PC-9 (cell line): ENCODE results near the gene TRAPPC13. TPM values are rescaled to one million over a fixed set of nuclear protein-coding genes. Genes with fewer than 3 reads are reported as not detected.

Experiments
- BruUV-seq: library from RNA; stranded (reverse); fragments of 400-500 nt; replicated peaks from 2 replicates; lab custom pipeline; 2021; lab: Mats Ljungman, UMichigan
- CTCF ChIA-PET: fragments of 300-600 bp; sonication (Branson Sonifier 250); formaldehyde crosslinking; loops from one replicate; lab custom pipeline; 2022; ENCODE audit warnings: antibody characterized with exemption; lab: Charles Lee
- POLR2A ChIA-PET: fragments of 300-600 bp; sonication (Branson Sonifier 250); formaldehyde crosslinking; loops from one replicate; lab custom pipeline; 2022; ENCODE audit warnings: antibody characterized with exemption; ENCODE audit not compliant: unreplicated experiment; lab: Charles Lee
- DNase-seq, 2 experiments: peaks; one replicate each; pipeline versions ENCODE4 v3.0.0 to v3.0.0-alpha.2; 2015 to 2022; ENCODE audit warnings: mixed read lengths in 1 of 2
- H2AFZ ChIP-seq: fragments of 200-600 bp; sonication (generic); 2 replicates; pipeline ENCODE4 v1.8.1; 2017; ENCODE audit warnings: antibody characterized with exemption
- H3F3A ChIP-seq: fragments of 200-600 bp; sonication (generic); 2 replicates; pipeline ENCODE4 v1.8.1; 2017; ENCODE audit warnings: antibody characterized with exemption, mild to moderate bottlenecking, low read depth; ENCODE audit not compliant: insufficient read depth
- H3K27ac ChIP-seq: fragments of 200-600 bp; sonication (generic); 2 replicates; pipeline ENCODE4 v1.6.1; 2016; ENCODE audit warnings: mixed run types
- H3K27me3 ChIP-seq: fragments of 200-600 bp; sonication (generic); 2 replicates; pipeline ENCODE4 v1.6.1; 2016; ENCODE audit warnings: low read depth, mixed run types; ENCODE audit not compliant: insufficient read depth
- H3K36me3 ChIP-seq: fragments of 200-600 bp; sonication (generic); 2 replicates; pipeline ENCODE4 v1.6.1; 2016; ENCODE audit warnings: low read depth, mixed run types
- H3K4me1 ChIP-seq: fragments of 200-600 bp; sonication (generic); replicated peaks from 2 replicates; pipeline ENCODE4 v1.6.1; 2016; ENCODE audit warnings: mixed run types; ENCODE audit not compliant: insufficient read depth
- H3K4me2 ChIP-seq: fragments of 200-600 bp; sonication (generic); 2 replicates; pipeline ENCODE4 v1.6.1; 2017; ENCODE audit warnings: mixed run types
- H3K4me3 ChIP-seq: fragments of 200-600 bp; sonication (generic); 2 replicates; pipeline ENCODE4 v1.6.1; 2016; ENCODE audit warnings: mixed run types
- H3K79me2 ChIP-seq: fragments of 200-600 bp; sonication (generic); 2 replicates; pipeline ENCODE4 v1.6.1; 2017; ENCODE audit warnings: low read depth, mixed run types
- H3K9me2 ChIP-seq: fragments of 200-600 bp; sonication (generic); 2 replicates; pipeline ENCODE4 v1.8.1; 2017; ENCODE audit warnings: mild to moderate bottlenecking; ENCODE audit not compliant: insufficient read depth
- H3K9me3 ChIP-seq: fragments of 200-600 bp; sonication (generic); 2 replicates; pipeline ENCODE4 v1.8.1; 2016; ENCODE audit warnings: low read depth; ENCODE audit not compliant: insufficient read depth
- H4K20me1 ChIP-seq: fragments of 200-600 bp; sonication (generic); 2 replicates; pipeline ENCODE4 v1.8.1; 2017; ENCODE audit not compliant: insufficient read depth
- EZH2 ChIP-seq: fragments of 200-600 bp; sonication (generic); IDR thresholded peaks from 2 replicates; pipeline ENCODE4 v1.8.0; 2017; ENCODE audit warnings: antibody characterized with exemption, low read depth
- intact Hi-C: fragments of 100-400 bp; cut with micrococcal nuclease; formaldehyde crosslinking; loops from one replicate; pipeline ENCODE4 v1.10.0; 2022; ENCODE audit not compliant: unreplicated experiment
- total RNA-seq: library from RNA; stranded (reverse); gene quantifications from 2 replicates; pipeline ENCODE4 v1.2.3, GENCODE V29; 2021
- TF ChIP-seq, protein P1 (sequence below): fragments of 200-600 bp; sonication (generic); conservative IDR thresholded peaks from 2 replicates; pipeline ENCODE4 v1.6.1; 2017; ENCODE audit warnings: mixed run types, antibody characterized with exemption, mild to moderate bottlenecking, moderate library complexity

Gene TRAPPC13
- total RNA-seq, 1 experiment from 2014 or later, result 16.2 TPM

DNA sequence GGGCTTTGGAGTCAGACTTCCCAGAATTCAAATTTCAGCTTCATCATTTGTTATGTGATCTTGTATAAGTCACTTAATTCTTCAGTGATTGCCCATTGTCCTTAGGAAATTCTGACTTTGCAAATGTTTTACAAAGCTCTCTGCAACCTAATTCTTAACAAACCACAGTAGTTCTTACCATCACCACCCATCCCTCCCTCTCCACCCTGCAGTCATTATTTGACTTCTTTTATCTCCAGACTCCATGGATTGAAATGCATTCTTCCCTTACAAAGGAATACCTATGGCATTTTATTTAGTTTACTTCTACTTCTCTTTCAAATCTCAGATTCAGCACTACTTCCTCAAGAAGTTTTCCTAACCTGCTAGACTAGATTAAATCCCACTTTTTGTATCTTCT, 23.1 kb downstream of the TRAPPC13 start:
- H3K27me3 ChIP-seq, result no peaks in the 10 kb centered on the region
- TF ChIP-seq, protein P1, sequence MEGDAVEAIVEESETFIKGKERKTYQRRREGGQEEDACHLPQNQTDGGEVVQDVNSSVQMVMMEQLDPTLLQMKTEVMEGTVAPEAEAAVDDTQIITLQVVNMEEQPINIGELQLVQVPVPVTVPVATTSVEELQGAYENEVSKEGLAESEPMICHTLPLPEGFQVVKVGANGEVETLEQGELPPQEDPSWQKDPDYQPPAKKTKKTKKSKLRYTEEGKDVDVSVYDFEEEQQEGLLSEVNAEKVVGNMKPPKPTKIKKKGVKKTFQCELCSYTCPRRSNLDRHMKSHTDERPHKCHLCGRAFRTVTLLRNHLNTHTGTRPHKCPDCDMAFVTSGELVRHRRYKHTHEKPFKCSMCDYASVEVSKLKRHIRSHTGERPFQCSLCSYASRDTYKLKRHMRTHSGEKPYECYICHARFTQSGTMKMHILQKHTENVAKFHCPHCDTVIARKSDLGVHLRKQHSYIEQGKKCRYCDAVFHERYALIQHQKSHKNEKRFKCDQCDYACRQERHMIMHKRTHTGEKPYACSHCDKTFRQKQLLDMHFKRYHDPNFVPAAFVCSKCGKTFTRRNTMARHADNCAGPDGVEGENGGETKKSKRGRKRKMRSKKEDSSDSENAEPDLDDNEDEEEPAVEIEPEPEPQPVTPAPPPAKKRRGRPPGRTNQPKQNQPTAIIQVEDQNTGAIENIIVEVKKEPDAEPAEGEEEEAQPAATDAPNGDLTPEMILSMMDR, result no peak
- no peak for TF ChIP-seq EZH2
- no peak overlapping the region for H2AFZ ChIP-seq
- no peak for DNase-seq
- BruUV-seq, result no TSS peak
- H3K36me3 ChIP-seq, result peaks cover 14% of the 10 kb centered on the region; the same call in 1 of the 2 replicates
- no peaks in the 10 kb centered on the region for H3K79me2 ChIP-seq
- H4K20me1 ChIP-seq, result no peaks in the 10 kb centered on the region
- POLR2A ChIA-PET, result no interaction called here
- CTCF ChIA-PET, result no interaction called here
- H3K4me2 ChIP-seq, result no peak overlapping the region
- no peak overlapping the region for H3K4me3 ChIP-seq
- H3K9me2 ChIP-seq, result no peaks in the 10 kb centered on the region; the same call in 1 of the 2 replicates
- no peaks in the 10 kb centered on the region for H3K9me3 ChIP-seq
- no peaks in the 10 kb centered on the region for H3K4me1 ChIP-seq
- H3F3A ChIP-seq, result no peaks in the 10 kb centered on the region
- intact Hi-C loops, result no loop called here
- H3K27ac ChIP-seq, result no peak overlapping the region

DNA sequence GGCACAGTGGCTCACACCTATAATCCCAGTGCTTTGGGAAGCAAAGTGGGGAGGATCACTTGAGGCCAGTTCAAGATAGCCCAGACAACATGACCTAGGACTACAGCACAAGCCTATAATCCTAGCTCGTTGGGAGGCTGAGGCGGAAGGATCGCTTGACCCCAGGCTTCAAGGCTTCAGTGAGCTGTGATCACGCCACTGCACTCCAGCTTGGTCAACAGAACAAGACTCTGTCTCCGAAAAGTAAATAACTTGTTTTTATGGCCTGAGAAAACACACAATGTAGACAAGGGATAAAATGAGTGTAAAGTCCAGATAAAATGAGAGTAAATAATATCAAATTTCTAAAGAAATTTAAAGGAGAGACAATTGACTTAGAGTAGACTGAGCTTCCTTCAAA, 26.3 kb downstream of the TRAPPC13 start:
- H3K4me2 ChIP-seq, result no peak overlapping the region
- intact Hi-C loops, result no loop called here
- ChIA-PET POLR2A (no interaction called here), CTCF (no interaction called here)
- no peak overlapping the region for H3K4me3 ChIP-seq
- no peaks in the 10 kb centered on the region for H3K9me3 ChIP-seq
- H3K27ac ChIP-seq, result no peak overlapping the region
- H3F3A ChIP-seq, result 0 out of 2 replicates have a peak, but pooled peaks cover 3% of the 10 kb centered on the region
- H3K79me2 ChIP-seq, result no peaks in the 10 kb centered on the region
- peaks cover 3% of the 10 kb centered on the region; the same call in 1 of the 2 replicates for H4K20me1 ChIP-seq
- DNase-seq, result no peak
- H3K27me3 ChIP-seq, result no peaks in the 10 kb centered on the region
- no peak overlapping the region for H2AFZ ChIP-seq
- TF ChIP-seq EZH2, result no peak
- TF ChIP-seq, protein P1, result no peak
- H3K9me2 ChIP-seq, result no peaks in the 10 kb centered on the region; the same call in 1 of the 2 replicates
- peaks cover 11% of the 10 kb centered on the region; the same call in 1 of the 2 replicates for H3K36me3 ChIP-seq
- no TSS peak for BruUV-seq
- no peaks in the 10 kb centered on the region for H3K4me1 ChIP-seq

DNA sequence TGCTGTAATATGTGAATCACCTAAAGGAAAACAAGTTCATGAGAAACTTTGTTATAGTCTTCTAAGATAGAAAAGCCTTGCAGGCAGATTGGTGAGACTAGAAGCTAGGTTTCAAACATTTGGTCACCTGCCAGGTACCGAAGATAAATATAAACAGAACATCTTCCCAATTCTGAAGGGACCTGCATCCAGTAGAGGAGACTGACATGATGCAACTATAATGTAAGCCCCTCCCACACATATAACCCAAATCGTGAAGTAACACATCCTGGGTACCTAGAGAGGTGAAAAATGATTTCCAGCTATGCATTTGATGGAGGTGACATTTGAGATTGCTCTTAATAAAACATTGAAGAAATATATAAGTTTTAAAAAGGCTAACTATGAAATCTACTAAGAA, 29.9 kb downstream of the TRAPPC13 start:
- 0 out of 2 replicates have a peak, but pooled peaks cover 3% of the 10 kb centered on the region for H3F3A ChIP-seq
- H3K4me3 ChIP-seq, result no peak overlapping the region
- H3K79me2 ChIP-seq, result no peaks in the 10 kb centered on the region
- no peak for DNase-seq
- no peak overlapping the region for H2AFZ ChIP-seq
- no peaks in the 10 kb centered on the region for H3K9me2 ChIP-seq
- H3K27me3 ChIP-seq, result no peaks in the 10 kb centered on the region
- peaks cover 5% of the 10 kb centered on the region; the same call in 1 of the 2 replicates for H3K36me3 ChIP-seq
- H3K4me1 ChIP-seq, result no peaks in the 10 kb centered on the region
- intact Hi-C loops, result no loop called here
- H4K20me1 ChIP-seq, result peaks cover 4% of the 10 kb centered on the region; the same call in 1 of the 2 replicates
- ChIA-PET POLR2A (no interaction called here), CTCF (no interaction called here)
- H3K27ac ChIP-seq, result no peak overlapping the region
- no peak overlapping the region for H3K4me2 ChIP-seq
- no peaks in the 10 kb centered on the region for H3K9me3 ChIP-seq
- BruUV-seq, result no TSS peak
- no peak for TF ChIP-seq EZH2
- TF ChIP-seq, protein P1, result no peak
